Renal cortical epithelial cell (primary cell): ENCODE data around the gene ELP1. TPM values are rescaled to one million over a fixed set of nuclear protein-coding genes. Genes with fewer than 3 reads are reported as not detected.
A peak's percentile ranks its signal among the peaks of the same experiment; 100 is the strongest.

Source experiments
- DNase-seq: peaks from one replicate; pipeline ENCODE4 v3.0.0-alpha.2; 2011; ENCODE audit warnings: low read depth
- total RNA-seq: library from RNA; depleted of rRNA; stranded (reverse); fragments of >200 nt; gene quantifications from 2 replicates; pipeline ENCODE4 v1.2.3, GENCODE V29; 2014

ELP1 gene
- total RNA-seq, 1 donor from 2014 or later = 49.8 TPM

GRCh38 chr9:108882052-108882888 is 51.7 kb downstream of the ELP1 start:
- DNase-seq = no peak

GRCh38 chr9:108880738-108881316 is 53.1 kb downstream of the ELP1 start:
- DNase-seq = no peak

- DNase-seq = no peak
Observed at GRCh38 chr9:108877524-108877923, 56.4 kb downstream of the ELP1 start.

- no peak for DNase-seq
Observed at GRCh38 chr9:108876425-108876824, 57.5 kb downstream of the ELP1 start.

GRCh38 chr9:108874058-108874788 is 59.7 kb downstream of the ELP1 start:
- DNase-seq = no peak

- peak; percentile 81 for DNase-seq
Observed at GRCh38 chr9:108869092-108869725, 64.7 kb downstream of the ELP1 start.

GRCh38 chr9:108867829-108868228 is 66.1 kb downstream of the ELP1 start:
- DNase-seq = no peak

- DNase-seq = no peak
Observed at GRCh38 chr9:108867116-108867515, 66.8 kb downstream of the ELP1 start.

- no peak for DNase-seq
Observed at GRCh38 chr9:108866001-108866420, 67.9 kb downstream of the ELP1 start.

GRCh38 chr9:108865037-108865436 is 68.9 kb downstream of the ELP1 start:
- peak; percentile 23 for DNase-seq

- no peak for DNase-seq
Observed at GRCh38 chr9:108864446-108864845, 69.5 kb downstream of the ELP1 start.

GRCh38 chr9:108863891-108864290 is 70.0 kb downstream of the ELP1 start:
- no peak for DNase-seq

- no peak for DNase-seq
Observed at GRCh38 chr9:108861997-108862396, 71.9 kb downstream of the ELP1 start, which contains the start of gene ACTL7A. ACTL7A (plus strand) TSS chr9:108862266; CDS start chr9:108862323, 57 bp downstream.

- no peak for DNase-seq
Observed at GRCh38 chr9:108861464-108861863, 72.5 kb downstream of the ELP1 start.

GRCh38 chr9:108860764-108861163 is 73.2 kb downstream of the ELP1 start:
- DNase-seq = no peak

GRCh38 chr9:108860354-108860753 is 73.6 kb downstream of the ELP1 start:
- DNase-seq = no peak

GRCh38 chr9:108859459-108860114 is 74.3 kb downstream of the ELP1 start:
- peak; percentile 12 for DNase-seq

GRCh38 chr9:108857572-108857971 is 76.4 kb downstream of the ELP1 start:
- no peak for DNase-seq

- no peak for DNase-seq
Observed at GRCh38 chr9:108855888-108856287, 78.0 kb downstream of the ELP1 start, which contains the start of gene ACTL7B. ACTL7B (minus strand) TSS chr9:108855986; CDS start chr9:108855930, 56 bp downstream.

GRCh38 chr9:108855529-108855886 is 78.4 kb downstream of the ELP1 start:
- DNase-seq = no peak
